PC-3 (cell line): ENCODE results near the gene TRAF3. TPM values are rescaled to one million over a fixed set of nuclear protein-coding genes. Genes with fewer than 3 reads are reported as not detected.

ENCODE experiments used
- ATAC-seq: fragments of 200-7000 bp; cut with Tn5 transposase; 2 replicates; pipeline ENCODE4 v1.9.1; 2020; ENCODE audit warnings: mild to moderate bottlenecking, moderate library complexity
- BruUV-seq: library from RNA; stranded (reverse); fragments of 400-500 nt; replicated peaks from 2 replicates; lab custom pipeline; 2021; lab: Mats Ljungman, UMichigan
- CTCF ChIA-PET: fragments of 300-600 bp; sonication (Branson Sonifier 250); formaldehyde crosslinking; loops from one replicate; lab custom pipeline; 2022; ENCODE audit warnings: antibody characterized with exemption; lab: Charles Lee
- POLR2A ChIA-PET: fragments of 300-600 bp; sonication (Branson Sonifier 250); formaldehyde crosslinking; loops from one replicate; lab custom pipeline; 2022; ENCODE audit warnings: antibody characterized with exemption; ENCODE audit not compliant: unreplicated experiment; lab: Charles Lee
- DNase-seq: peaks from one replicate; pipeline ENCODE4 v3.0.0-alpha.2; 2015
- H2AFZ ChIP-seq: fragments of 300-600 bp; sonication (generic); 2 replicates; pipeline ENCODE4 v1.6.0; 2016; ENCODE audit warnings: antibody characterized with exemption, low read length
- H3F3A ChIP-seq: fragments of 300-600 bp; sonication (generic); one replicate; pipeline ENCODE4 v1.6.0; 2017; ENCODE audit warnings: antibody characterized with exemption, low read length, control low read depth, mild to moderate bottlenecking; ENCODE audit not compliant: unreplicated experiment
- H3K27ac ChIP-seq: fragments of 300-600 bp; sonication (generic); 2 replicates; pipeline ENCODE4 v1.5.1; 2016; ENCODE audit warnings: mild to moderate bottlenecking, low read length
- H3K27me3 ChIP-seq: fragments of 300-600 bp; sonication (generic); 2 replicates; pipeline ENCODE4 v1.6.1; 2016; ENCODE audit warnings: low read length, mixed read lengths
- H3K36me3 ChIP-seq: fragments of 300-600 bp; sonication (generic); 2 replicates; pipeline ENCODE4 v1.6.1; 2016; ENCODE audit warnings: low read depth, mixed run types, low read length, mixed read lengths
- H3K4me1 ChIP-seq: fragments of 300-600 bp; sonication (generic); 2 replicates; pipeline ENCODE4 v1.5.1; 2016; ENCODE audit warnings: low read length; ENCODE audit not compliant: insufficient read depth
- H3K4me2 ChIP-seq: fragments of 300-600 bp; sonication (generic); 2 replicates; pipeline ENCODE4 v1.6.0; 2016; ENCODE audit warnings: low read length
- H3K4me3 ChIP-seq: fragments of 300-600 bp; sonication (generic); 2 replicates; pipeline ENCODE4 v1.5.1; 2016; ENCODE audit warnings: mild to moderate bottlenecking, low read length, mixed read lengths
- H3K79me2 ChIP-seq: fragments of 300-600 bp; sonication (generic); 2 replicates; pipeline ENCODE4 v1.6.1; 2017; ENCODE audit warnings: low read length, mixed read lengths
- H3K9ac ChIP-seq: fragments of 300-600 bp; sonication (generic); 2 replicates; pipeline ENCODE4 v1.6.0; 2016; ENCODE audit warnings: mild to moderate bottlenecking, low read length
- H3K9me2 ChIP-seq: fragments of 300-600 bp; sonication (generic); replicated peaks from 2 replicates; pipeline ENCODE4 v1.6.1; 2016; ENCODE audit warnings: mixed run types, low read length, mixed read lengths
- H3K9me3 ChIP-seq: fragments of 300-600 bp; sonication (generic); 2 replicates; pipeline ENCODE4 v1.6.1; 2016; ENCODE audit warnings: low read length, mixed read lengths
- H4K20me1 ChIP-seq: fragments of 300-600 bp; sonication (generic); 2 replicates; pipeline ENCODE4 v1.6.1; 2016; ENCODE audit warnings: low read length, mixed read lengths
- CTCF ChIP-seq: fragments of 300-600 bp; sonication (generic); conservative IDR thresholded peaks from 2 replicates; pipeline ENCODE4 v1.5.1; 2017; ENCODE audit warnings: antibody characterized with exemption, low read depth, mild to moderate bottlenecking, low read length
- EZH2 ChIP-seq: fragments of 300-600 bp; sonication (generic); IDR thresholded peaks from one replicate; pipeline ENCODE4 v1.6.1; 2017; ENCODE audit warnings: antibody characterized with exemption, mild to moderate bottlenecking, low read length; ENCODE audit not compliant: unreplicated experiment
- EZH2phosphoT487 ChIP-seq: fragments of 300-600 bp; sonication (generic); IDR thresholded peaks from 2 replicates; pipeline ENCODE4 v1.6.1; 2018; ENCODE audit warnings: mild to moderate bottlenecking, antibody characterized with exemption, low read length, borderline replicate concordance
- intact Hi-C: fragments of 100-400 bp; cut with micrococcal nuclease; formaldehyde crosslinking; loops from 2 replicates; pipeline ENCODE4 v1.9.0; 2023
- total RNA-seq: library from RNA; depleted of rRNA; stranded (reverse); fragments of >200 nt; gene quantifications from 2 replicates; pipeline ENCODE4 v1.2.3, GENCODE V29; 2014

Gene TRAF3
- total RNA-seq, 1 experiment from 2014 or later = 19.4 TPM

GRCh38 chr14:102770147-102771123 lies 6.8 kb upstream of the TRAF3 start:
- ATAC-seq (no peak), DNase-seq (no peak)
- no peaks in the 10 kb centered on the region for H3K27me3 ChIP-seq
- ChIA-PET CTCF (no interaction called here), POLR2A (no interaction called here)
- no peak overlapping the region for H3K4me2 ChIP-seq
- no peak overlapping the region for H3K27ac ChIP-seq
- H3K9me3 ChIP-seq = no peaks in the 10 kb centered on the region
- H3K9me2 ChIP-seq = no peaks in the 10 kb centered on the region
- BruUV-seq = no TSS peak
- intact Hi-C loops = loop anchor here (10.0 kb wide), 1 partner anchor 144 kb away; no protein-coding TSS in a partner anchor
- H4K20me1 ChIP-seq = no peaks in the 10 kb centered on the region
- TF ChIP-seq EZH2phosphoT487 (no peak), CTCF (no peak), EZH2 (no peak)
- H3K9ac ChIP-seq = no peak overlapping the region
- H3F3A ChIP-seq = no peaks in the 10 kb centered on the region
- H3K36me3 ChIP-seq = no peaks in the 10 kb centered on the region
- peaks cover 7% of the 10 kb centered on the region for H3K4me1 ChIP-seq
- H3K79me2 ChIP-seq = no peaks in the 10 kb centered on the region
- no peak overlapping the region for H3K4me3 ChIP-seq
- H2AFZ ChIP-seq = no peak overlapping the region

DNA sequence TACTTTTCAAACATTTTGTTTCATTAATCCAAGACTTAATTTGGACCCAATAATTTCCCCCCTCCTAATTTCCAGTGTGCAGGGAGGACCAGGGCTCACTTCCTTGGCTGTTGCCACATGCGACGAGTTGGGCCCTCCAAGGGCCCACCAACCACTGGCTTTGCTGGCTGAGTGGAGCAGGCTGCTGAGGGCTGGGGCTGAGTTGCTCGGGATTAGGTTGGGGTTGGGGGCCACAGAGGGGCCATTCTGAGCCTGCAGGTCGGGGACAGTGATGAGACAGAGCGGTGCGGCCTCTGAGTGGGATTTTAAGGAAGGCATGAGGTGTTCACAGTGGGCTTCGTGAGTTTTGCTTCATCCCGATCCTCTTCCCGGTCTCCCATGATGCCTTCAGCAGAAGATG lies 6.1 kb upstream of the TRAF3 start:
- Histone ChIP-seq H3K9me3 (no peaks in the 10 kb centered on the region), H3K9ac (no peak overlapping the region), H3K36me3 (no peaks in the 10 kb centered on the region), H4K20me1 (no peaks in the 10 kb centered on the region), H3K4me3 (no peak overlapping the region), H3K27ac (no peak overlapping the region), H3F3A (no peaks in the 10 kb centered on the region), H3K27me3 (no peaks in the 10 kb centered on the region), H3K9me2 (no peaks in the 10 kb centered on the region), H3K4me1 (peaks cover 10% of the 10 kb centered on the region), H3K79me2 (no peaks in the 10 kb centered on the region), H3K4me2 (no peak overlapping the region), H2AFZ (no peak overlapping the region)
- no peak for ATAC-seq
- intact Hi-C loops = loop anchor here (10.0 kb wide), 1 partner anchor 144 kb away; no protein-coding TSS in a partner anchor
- TF ChIP-seq EZH2 = no peak
- no peak for TF ChIP-seq EZH2phosphoT487
- no peak for TF ChIP-seq CTCF
- ChIA-PET CTCF (no interaction called here), POLR2A (no interaction called here)
- no TSS peak for BruUV-seq
- no peak for DNase-seq
